Naive thymus-derived CD4-positive, alpha-beta T cell (primary cell): Measurements from ENCODE around the gene RAD51B. TPM values are rescaled to one million over a fixed set of nuclear protein-coding genes. Genes with fewer than 3 reads are reported as not detected.
A peak's percentile ranks its signal among the peaks of the same experiment; 100 is the strongest.

Experiments
- ATAC-seq: fragments of 150-1000 bp; cut with Tn5 transposase; 2 replicates; pipeline ENCODE4 v1.10.0; 2021; ENCODE audit warnings: mild to moderate bottlenecking, moderate library complexity
- CTCF ChIA-PET: fragments of 350-600 bp; sonication (Branson Sonifier 250); formaldehyde crosslinking; loops from one replicate; lab custom pipeline; 2021; ENCODE audit warnings: antibody characterized with exemption; lab: Charles Lee
- POLR2A ChIA-PET: fragments of 350-600 bp; sonication (Branson Sonifier 250); formaldehyde crosslinking; loops from one replicate; lab custom pipeline; 2021; ENCODE audit warnings: antibody characterized with exemption, inconsistent platforms; lab: Charles Lee
- DNase-seq, 9 donors: peaks; one replicate each; pipeline versions ENCODE4 v3.0.0 to v3.0.0-alpha.2; 2020 to 2022; ENCODE audit warnings: mixed read lengths in 1 of 9
- H3K27ac ChIP-seq: one replicate; pipeline ENCODE4 v1.7.0; 2013; ENCODE audit warnings: mild to moderate bottlenecking, low read depth, low read length, moderate library complexity
- H3K27me3 ChIP-seq, 2 donors: one replicate each; pipeline ENCODE4 v1.7.0; 2013; ENCODE audit warnings: low read length in 2 of 2, mild to moderate bottlenecking in 2 of 2, moderate library complexity in 2 of 2; ENCODE audit not compliant: control insufficient read depth in 2 of 2, insufficient read depth in 2 of 2
- H3K36me3 ChIP-seq, 3 experiments: 1 replicate in 2 of 3; 2 replicates in 1 of 3; pipeline ENCODE4 v1.7.0; 2013; ENCODE audit warnings: low read length in 3 of 3, mild to moderate bottlenecking in 3 of 3, moderate library complexity in 1 of 3; ENCODE audit not compliant: insufficient read depth in 3 of 3, control insufficient read depth in 2 of 3
- H3K4me1 ChIP-seq, 2 donors: one replicate each; pipeline ENCODE4 v1.7.0; 2013; ENCODE audit warnings: low read length in 2 of 2, mild to moderate bottlenecking in 2 of 2, moderate library complexity in 1 of 2; ENCODE audit not compliant: control insufficient read depth in 2 of 2, insufficient read depth in 2 of 2
- H3K4me3 ChIP-seq: 2 replicates; pipeline ENCODE4 v1.7.0; 2013; ENCODE audit warnings: mild to moderate bottlenecking, low read length
- H3K9me3 ChIP-seq, 3 experiments: 1 replicate in 2 of 3; 2 replicates in 1 of 3; pipeline ENCODE4 v1.7.0; 2013; ENCODE audit warnings: low read length in 3 of 3; ENCODE audit not compliant: control insufficient read depth in 2 of 3
- H3K27ac Mint-ChIP-seq, 9 donors: one replicate each; pipeline ENCODE4 v1.8.0; 2020 to 2022; ENCODE audit warnings: mixed read lengths in 9 of 9, mild to moderate bottlenecking in 8 of 9, moderate library complexity in 5 of 9, inconsistent platforms in 2 of 9
- H3K27me3 Mint-ChIP-seq, 5 donors: one replicate each; pipeline ENCODE4 v1.8.0; 2021 to 2022; ENCODE audit warnings: mixed read lengths in 5 of 5, mild to moderate bottlenecking in 1 of 5
- H3K36me3 Mint-ChIP-seq, 5 donors: one replicate each; pipeline ENCODE4 v1.8.0; 2020 to 2022; ENCODE audit warnings: mixed read lengths in 5 of 5, mild to moderate bottlenecking in 3 of 5, inconsistent platforms in 1 of 5
- H3K4me1 Mint-ChIP-seq, 7 donors: one replicate each; pipeline ENCODE4 v1.8.0; 2020 to 2022; ENCODE audit warnings: mixed read lengths in 7 of 7, mild to moderate bottlenecking in 3 of 7, inconsistent platforms in 1 of 7
- H3K4me3 Mint-ChIP-seq, 10 donors: one replicate each; pipeline ENCODE4 v1.8.0; 2020 to 2022; ENCODE audit warnings: mild to moderate bottlenecking in 10 of 10, mixed read lengths in 10 of 10, moderate library complexity in 6 of 10, inconsistent platforms in 2 of 10
- H3K9me3 Mint-ChIP-seq, 11 donors: one replicate each; pipeline ENCODE4 v1.8.0; 2020 to 2022; ENCODE audit warnings: mixed read lengths in 11 of 11, mild to moderate bottlenecking in 4 of 11, inconsistent platforms in 1 of 11, moderate library complexity in 1 of 11
- intact Hi-C, 2 donors: fragments of 100-400 bp; cut with micrococcal nuclease; formaldehyde crosslinking; loops; one replicate each; pipeline ENCODE4 v1.15.1; 2023
- polyA plus RNA-seq, 2 donors: library from polyadenylated mRNA; unstranded; fragments of 300-500 nt; fragmentation: Illumina TruSeq; gene quantifications; one replicate each; pipeline ENCODE4 v1.2.3, GENCODE V29; 2021
- total RNA-seq, 6 experiments: library from RNA in 5 of 6; stranded (reverse) in 5 of 6; gene quantifications; 1 replicate in 5 of 6; 2 replicates in 1 of 6; pipeline ENCODE4 v1.2.3 and lab custom pipeline; 2021 to 2026

The RAD51B gene
- total and polyA plus RNA-seq, 7 experiments from 2014 or later: 15.0 to 42.2 (median 28.8) TPM

DNA sequence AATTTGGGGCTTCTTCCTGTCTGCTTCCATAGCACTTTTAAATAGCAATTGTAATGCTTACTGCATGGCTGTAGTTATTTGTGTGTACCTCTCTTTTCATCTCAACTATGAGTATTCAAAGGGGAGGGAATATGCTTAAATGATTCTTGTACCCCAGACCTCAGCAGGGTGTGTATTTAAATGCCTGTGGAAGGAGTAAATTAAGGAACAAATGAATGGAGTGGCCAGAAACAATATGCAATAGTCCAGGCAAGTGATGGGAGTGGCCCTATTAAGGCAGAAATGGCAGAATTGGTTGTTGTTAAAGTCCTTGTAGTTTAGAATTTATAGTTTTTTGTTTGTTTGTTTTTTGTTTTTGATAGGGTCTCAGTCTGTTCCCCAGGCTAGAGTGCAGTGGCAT is 1.5 kb downstream of the RAD51B start:
- CTCF ChIA-PET: no interaction called here

DNA sequence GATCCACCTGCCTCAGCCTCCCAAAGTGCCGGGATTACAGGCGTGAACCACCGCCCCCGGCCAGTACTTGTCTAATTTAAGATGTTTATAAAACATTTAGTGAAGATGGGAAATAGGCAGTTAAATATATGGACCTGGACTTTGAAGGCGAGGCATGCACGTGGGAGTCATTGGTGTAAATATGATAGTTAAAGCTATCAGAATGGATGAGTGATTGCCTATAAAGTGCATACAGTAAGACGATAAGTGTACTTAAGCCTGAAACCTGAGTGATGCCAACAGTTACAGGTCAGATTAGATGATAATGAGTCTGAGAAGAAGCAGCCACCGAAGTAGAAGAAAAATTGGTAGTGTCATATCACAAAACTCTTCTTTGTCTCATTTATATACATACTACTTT is 11.5 kb downstream of the RAD51B start:
- no peaks in the 10 kb centered on the region for H3K9me3 ChIP-seq
- H3K4me1 ChIP-seq: no peaks in the 10 kb centered on the region
- H3K27me3 Mint-ChIP-seq: no peaks in the 10 kb centered on the region
- H3K4me3 Mint-ChIP-seq: no peak overlapping the region
- POLR2A ChIA-PET: no interaction called here
- intact Hi-C loops: no loop called here
- no peak overlapping the region for H3K27ac Mint-ChIP-seq
- ATAC-seq (no peak), DNase-seq (no peak)
- H3K4me1 Mint-ChIP-seq: peaks cover 0 to 9% (median 0%) of the 10 kb centered on the region in 7 donors
- CTCF ChIA-PET: no interaction called here
- H3K36me3 Mint-ChIP-seq: peaks cover 13 to 49% (median 20%) of the 10 kb centered on the region in 5 donors
- H3K9me3 Mint-ChIP-seq: peaks cover 0 to 3% (median 0%) of the 10 kb centered on the region in 11 donors
- H3K27me3 ChIP-seq: no peaks in the 10 kb centered on the region
- H3K36me3 ChIP-seq: peaks cover 0 to 13% (median 0%) of the 10 kb centered on the region in 3 experiments
- no peak overlapping the region for H3K27ac ChIP-seq
- no peak overlapping the region for H3K4me3 ChIP-seq

More for the DNA sequence above, 1.5 kb downstream of the RAD51B start:
- Mint-ChIP-seq H3K9me3 (no peaks in the 10 kb centered on the region), H3K4me3 (peak overlapping the region in 9 of 10 donors; percentile 95 to 100 (median 99)), H3K4me1 (peaks cover 9 to 44% (median 35%) of the 10 kb centered on the region in 7 donors), H3K27ac (peak overlapping the region in 3 of 9 donors; percentile 5 to 95 (median 95)), H3K36me3 (peaks cover 0 to 11% (median 1%) of the 10 kb centered on the region in 5 donors), H3K27me3 (no peaks in the 10 kb centered on the region)
- Histone ChIP-seq H3K4me3 (no peak overlapping the region), H3K9me3 (no peaks in the 10 kb centered on the region), H3K4me1 (peaks cover 0 to 7% of the 10 kb centered on the region in 2 donors), H3K36me3 (peaks cover 0 to 10% (median 0%) of the 10 kb centered on the region in 3 experiments), H3K27me3 (no peaks in the 10 kb centered on the region), H3K27ac (no peak overlapping the region)
- POLR2A ChIA-PET: interaction anchor here (1.4 kb wide), 1 partner anchor 15 kb away, joined by 6 read pairs; no protein-coding TSS in a partner anchor
- no peak for ATAC-seq
- DNase-seq: no peak
- intact Hi-C loops: no loop called here

DNA sequence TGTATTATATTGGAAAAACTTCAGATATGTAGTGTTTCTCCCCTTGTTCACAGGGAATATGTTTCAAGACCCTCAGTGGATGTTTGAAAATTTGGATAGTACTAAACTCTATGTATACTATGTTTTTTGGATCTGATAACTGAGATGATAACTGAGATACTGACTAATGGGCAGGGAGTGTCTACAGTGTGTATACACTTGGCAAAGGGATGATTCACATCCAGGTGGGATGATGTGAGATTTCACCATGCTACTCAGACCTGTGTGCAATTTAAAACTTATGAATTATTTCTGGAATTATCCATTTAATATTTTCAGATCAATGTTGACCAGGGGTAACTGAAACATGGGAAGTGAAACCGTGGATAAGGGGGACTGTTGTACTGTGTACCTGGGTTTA is 13.8 kb downstream of the RAD51B start:
- peaks cover 0 to 3% (median 0%) of the 10 kb centered on the region in 11 donors for H3K9me3 Mint-ChIP-seq
- POLR2A ChIA-PET: no interaction called here

DNA sequence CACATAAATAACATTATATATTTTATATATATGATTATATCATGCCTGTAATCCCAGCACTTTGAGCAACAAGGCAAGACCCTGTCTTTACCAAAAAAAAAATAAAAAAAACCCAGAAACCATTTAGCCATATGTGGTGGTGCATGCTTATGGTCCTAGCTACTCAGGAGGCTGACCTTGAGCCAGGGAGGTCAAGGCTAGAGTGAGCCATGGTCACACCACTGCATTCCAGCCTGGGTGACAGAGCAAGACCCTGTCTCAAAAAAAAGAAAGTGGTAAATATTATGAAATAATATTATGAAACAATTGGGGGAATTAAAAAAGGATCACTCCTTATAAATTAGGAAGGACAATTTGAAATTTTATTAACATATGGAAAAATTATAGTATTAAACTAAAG is 16.0 kb downstream of the RAD51B start:
- Mint-ChIP-seq H3K9me3 (no peaks in the 10 kb centered on the region), H3K27me3 (no peaks in the 10 kb centered on the region), H3K4me1 (peaks cover 0 to 4% (median 0%) of the 10 kb centered on the region in 7 donors), H3K27ac (no peak overlapping the region), H3K4me3 (no peak overlapping the region), H3K36me3 (peaks cover 0 to 23% (median 9%) of the 10 kb centered on the region in 5 donors)
- Histone ChIP-seq H3K4me3 (no peak overlapping the region), H3K27me3 (no peaks in the 10 kb centered on the region), H3K9me3 (no peaks in the 10 kb centered on the region), H3K36me3 (no peaks in the 10 kb centered on the region), H3K4me1 (no peaks in the 10 kb centered on the region), H3K27ac (no peak overlapping the region)
- ChIA-PET CTCF (interaction anchor here (0.7 to 1.0 kb wide), 4 partner anchors 13 to 1009 kb away, joined by 3 to 4 read pairs (median 3); no protein-coding TSS in a partner anchor), POLR2A (interaction anchor here (1.3 kb wide), 1 partner anchor 15 kb away, joined by 6 read pairs; the partner anchor contains the start of gene RAD51B)
- no peak for DNase-seq
- intact Hi-C loops: loop anchor here in 1 of 2 donors (5.0 kb wide), 2 partner anchors 982 to 1007 kb away; no protein-coding TSS in a partner anchor
- ATAC-seq: no peak

More for the DNA sequence above, 13.8 kb downstream of the RAD51B start:
- CTCF ChIA-PET: no interaction called here
- peaks cover 0 to 4% (median 1%) of the 10 kb centered on the region in 7 donors for H3K4me1 Mint-ChIP-seq
- ATAC-seq (no peak), DNase-seq (no peak)
- H3K36me3 ChIP-seq: no peaks in the 10 kb centered on the region
- H3K27ac Mint-ChIP-seq: no peak overlapping the region
- no peaks in the 10 kb centered on the region for H3K9me3 ChIP-seq
- no peaks in the 10 kb centered on the region for H3K4me1 ChIP-seq
- H3K4me3 Mint-ChIP-seq: no peak overlapping the region
- H3K4me3 ChIP-seq: no peak overlapping the region
- H3K27me3 ChIP-seq: no peaks in the 10 kb centered on the region
- H3K27ac ChIP-seq: no peak overlapping the region
- no peaks in the 10 kb centered on the region for H3K27me3 Mint-ChIP-seq
- peaks cover 3 to 34% (median 12%) of the 10 kb centered on the region in 5 donors for H3K36me3 Mint-ChIP-seq
- intact Hi-C loops: no loop called here

DNA sequence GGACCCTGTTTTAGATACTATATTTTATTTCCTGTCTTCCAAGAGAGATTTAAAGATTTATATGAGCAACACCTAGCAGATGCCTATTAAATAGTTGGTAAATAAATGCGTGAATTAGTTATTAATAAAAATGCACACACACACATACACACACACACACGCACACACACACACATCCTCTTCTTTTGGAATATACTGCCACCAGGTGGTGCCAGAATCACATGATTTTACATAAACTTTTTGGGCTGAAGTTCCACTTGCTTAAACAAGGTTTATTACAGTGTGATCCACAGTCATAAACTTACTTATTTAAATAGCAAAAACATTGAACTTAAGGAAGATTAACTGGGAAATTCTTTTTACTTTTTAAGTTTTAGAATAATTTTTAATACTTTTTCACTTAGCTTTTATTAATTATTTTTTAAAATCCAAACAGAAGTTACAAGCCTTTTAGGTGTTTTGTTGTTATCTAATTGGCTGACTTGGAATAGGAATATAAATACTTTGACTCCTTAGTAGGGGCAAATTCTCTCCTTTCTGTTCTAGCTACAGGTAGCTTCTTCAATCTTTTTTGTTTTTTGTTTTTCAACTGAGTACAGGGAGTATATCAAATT is 17.5 kb downstream of the RAD51B start:
- H3K36me3 Mint-ChIP-seq: peaks cover 0 to 30% (median 14%) of the 10 kb centered on the region in 5 donors
- Histone ChIP-seq H3K4me3 (no peak overlapping the region), H3K27me3 (no peaks in the 10 kb centered on the region), H3K36me3 (no peaks in the 10 kb centered on the region), H3K9me3 (no peaks in the 10 kb centered on the region), H3K4me1 (no peaks in the 10 kb centered on the region), H3K27ac (no peak overlapping the region)
- no peak overlapping the region for H3K4me3 Mint-ChIP-seq
- POLR2A ChIA-PET: interaction anchor here (1.6 kb wide), 1 partner anchor 20 kb away, joined by 3 read pairs; no protein-coding TSS in a partner anchor
- no peaks in the 10 kb centered on the region for H3K9me3 Mint-ChIP-seq
- H3K27me3 Mint-ChIP-seq: no peaks in the 10 kb centered on the region
- peaks cover 0 to 4% (median 0%) of the 10 kb centered on the region in 7 donors for H3K4me1 Mint-ChIP-seq
- CTCF ChIA-PET: interaction anchor here (0.6 to 1.2 kb wide), 4 partner anchors 17 to 1007 kb away, joined by 3 read pairs; no protein-coding TSS in a partner anchor
- peak overlapping the region in 2 of 9 donors; percentile 16 to 67 for H3K27ac Mint-ChIP-seq
- intact Hi-C loops: loop anchor here (1.0 to 5.0 kb wide), 5 partner anchors 18 to 1007 kb away; partner anchors contain the start of gene RAD51B (in 1 of the 2)
- DNase-seq: peak in 7 of 9 donors; percentile 50 to 73 (median 62)
- peak; percentile 92 for ATAC-seq

DNA sequence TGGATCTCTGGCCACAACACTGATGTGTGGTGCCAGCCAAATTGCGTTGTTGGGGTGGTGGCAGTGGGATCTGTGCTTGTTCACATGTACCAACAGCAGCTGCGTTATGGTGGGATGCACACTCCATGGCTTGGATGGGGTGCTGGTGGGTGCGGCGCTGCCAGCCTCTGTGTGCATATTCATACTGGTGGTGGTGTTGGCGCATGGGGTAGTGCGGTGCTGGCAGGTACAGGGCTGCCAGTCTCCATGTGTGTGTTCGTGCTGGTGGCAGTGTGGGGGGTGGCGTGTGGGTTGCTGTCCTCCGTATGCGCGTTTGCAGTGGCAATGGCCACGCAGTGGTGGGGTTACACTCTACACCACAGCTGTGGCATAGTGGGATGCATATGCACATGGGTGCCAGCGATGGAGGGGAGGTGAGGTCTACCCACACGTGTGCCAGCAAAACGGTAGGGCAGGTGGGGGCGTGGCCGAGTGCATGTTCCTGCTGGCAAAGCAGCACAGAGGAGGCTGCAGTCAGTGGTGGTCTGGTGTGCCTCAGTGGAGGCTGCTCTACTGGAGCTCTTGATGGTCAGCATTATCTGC is 26.5 kb downstream of the RAD51B start:
- DNase-seq: no peak
- no peaks in the 10 kb centered on the region for H3K27me3 Mint-ChIP-seq
- H3K4me1 ChIP-seq: no peaks in the 10 kb centered on the region
- peaks cover 14 to 66% (median 54%) of the 10 kb centered on the region in 5 donors for H3K36me3 Mint-ChIP-seq
- H3K36me3 ChIP-seq: peaks cover 0 to 6% (median 0%) of the 10 kb centered on the region in 3 experiments
- H3K27ac Mint-ChIP-seq: no peak overlapping the region
- H3K4me3 Mint-ChIP-seq: no peak overlapping the region
- peaks cover 0 to 20% (median 11%) of the 10 kb centered on the region in 7 donors for H3K4me1 Mint-ChIP-seq
- no peak overlapping the region for H3K27ac ChIP-seq
- H3K9me3 Mint-ChIP-seq: peaks cover 4 to 40% (median 13%) of the 10 kb centered on the region in 11 donors
- H3K27me3 ChIP-seq: no peaks in the 10 kb centered on the region
- ATAC-seq: no peak
- CTCF ChIA-PET: no interaction called here
- peaks cover 0 to 9% (median 0%) of the 10 kb centered on the region in 3 experiments for H3K9me3 ChIP-seq
- intact Hi-C loops: no loop called here
- H3K4me3 ChIP-seq: no peak overlapping the region
- POLR2A ChIA-PET: no interaction called here
